SH-SY5Y (cell line): Measurements from ENCODE around the gene HMOX1.

Experiments used
- GATA2 ChIP-seq: IDR thresholded peaks from 2 replicates; pipeline ENCODE4 v1.6.1; 2011; ENCODE audit warnings: mild to moderate bottlenecking, low read depth, low read length
- GATA3 ChIP-seq: IDR thresholded peaks from 2 replicates; pipeline ENCODE4 v1.6.1; 2011; ENCODE audit warnings: low read depth, mild to moderate bottlenecking, low read length, moderate library complexity

Gene HMOX1

GRCh38 chr22:35363566-35364086 is 17.3 kb upstream of the HMOX1 start:
- TF ChIP-seq GATA2 (no peak), GATA3 (no peak)

GRCh38 chr22:35367331-35367886 is 13.5 kb upstream of the HMOX1 start:
- TF ChIP-seq GATA3 (no peak), GATA2 (no peak)

GRCh38 chr22:35368386-35368785 is 12.5 kb upstream of the HMOX1 start:
- TF ChIP-seq GATA2 (no peak), GATA3 (no peak)

- no peak for TF ChIP-seq GATA3
- no peak for TF ChIP-seq GATA2
These were observed 10.9 kb upstream of the HMOX1 start for GRCh38 chr22:35369996-35370395.

- TF ChIP-seq GATA2 = no peak
These were observed 7.1 kb upstream of the HMOX1 start for GRCh38 chr22:35373781-35374180.

GRCh38 chr22:35375031-35375430 is 5.9 kb upstream of the HMOX1 start:
- TF ChIP-seq GATA2 (no peak), GATA3 (no peak)

- no peak for TF ChIP-seq GATA3
- TF ChIP-seq GATA2 = no peak
These were observed 5.4 kb upstream of the HMOX1 start for GRCh38 chr22:35375526-35375925.

GRCh38 chr22:35376728-35377472 is 4.0 kb upstream of the HMOX1 start:
- TF ChIP-seq GATA2 (no peak), GATA3 (no peak)

- no peak for TF ChIP-seq GATA2
- no peak for TF ChIP-seq GATA3
These were observed 3.2 kb upstream of the HMOX1 start for GRCh38 chr22:35377735-35378134.

- TF ChIP-seq GATA2 (no peak), GATA3 (no peak)
These were observed 2.3 kb upstream of the HMOX1 start for GRCh38 chr22:35378621-35379020.

GRCh38 chr22:35379146-35379993 is 1.5 kb upstream of the HMOX1 start:
- TF ChIP-seq GATA3 = no peak
- no peak for TF ChIP-seq GATA2

GRCh38 chr22:35380013-35380412 is 883 bp upstream of the HMOX1 start:
- TF ChIP-seq GATA3 = no peak

GRCh38 chr22:35381424-35382009 is 621 bp downstream of the HMOX1 start:
- no peak for TF ChIP-seq GATA3
- no peak for TF ChIP-seq GATA2

- no peak for TF ChIP-seq GATA2
These were observed 2.8 kb downstream of the HMOX1 start for GRCh38 chr22:35383679-35384071.

GRCh38 chr22:35384527-35384926 is 3.6 kb downstream of the HMOX1 start:
- TF ChIP-seq GATA3 (no peak), GATA2 (no peak)

GRCh38 chr22:35384975-35385588 is 4.2 kb downstream of the HMOX1 start:
- TF ChIP-seq GATA2 (no peak), GATA3 (no peak)
